ENCODE measurements around the gene HOXA4.

Gene HOXA4

GRCh38 chr7:27102581-27103442, 27.7 kb downstream of the HOXA4 start, which contains the start of gene HOXA2:
Gene HOXA2 (minus strand): TSS chr7:27102683. CDS start chr7:27102500, 183 bp downstream.
- DNase-seq, result no peak

- no peak for DNase-seq
Observed at GRCh38 chr7:27101957-27102580, 28.5 kb downstream of the HOXA4 start.

- DNase-seq, result no peak
Observed at GRCh38 chr7:27101171-27101956, 29.2 kb downstream of the HOXA4 start.

GRCh38 chr7:27100694-27101170, 29.8 kb downstream of the HOXA4 start:
- DNase-seq, result no peak

GRCh38 chr7:27099453-27100370, 30.8 kb downstream of the HOXA4 start:
- DNase-seq, result no peak

GRCh38 chr7:27098578-27099451, 31.7 kb downstream of the HOXA4 start:
- DNase-seq, result no peak

- no peak for DNase-seq
Observed at GRCh38 chr7:27097686-27098577, 32.6 kb downstream of the HOXA4 start.

- DNase-seq, result no peak
Observed at GRCh38 chr7:27096768-27097514, 33.6 kb downstream of the HOXA4 start.

- peak; percentile 48 to 54 for DNase-seq
Observed at GRCh38 chr7:27095897-27096767, 34.4 kb downstream of the HOXA4 start, which contains the start of gene HOXA1. Gene HOXA1 (minus strand): TSS chr7:27096000. CDS start chr7:27095912, 88 bp downstream.

- DNase-seq, result no peak
Observed at GRCh38 chr7:27095050-27095896, 35.3 kb downstream of the HOXA4 start.

GRCh38 chr7:27094304-27095049, 36.1 kb downstream of the HOXA4 start:
- DNase-seq, result no peak

GRCh38 chr7:27093184-27093895, 37.2 kb downstream of the HOXA4 start:
- DNase-seq, result no peak

- no peak for DNase-seq
Observed at GRCh38 chr7:27092819-27093110, 37.8 kb downstream of the HOXA4 start.

- no peak for DNase-seq
Observed at GRCh38 chr7:27091941-27092818, 38.4 kb downstream of the HOXA4 start.

- DNase-seq, result no peak
Observed at GRCh38 chr7:27091105-27091504, 39.5 kb downstream of the HOXA4 start.

Data from stimulated activated CD4-positive, alpha-beta T cell treated with anti-CD3 and anti-CD28 coated beads, Interleukin-2, amount 100 ng/mL, for 48 hours (primary cell).